ENCODE data around the gene ZNF536.

The ZNF536 gene

GRCh38 chr19:30570194-30570593, 198.0 kb downstream of the ZNF536 start:
- DNase-seq, result no peak

- no peak for DNase-seq
These were observed 205.4 kb downstream of the ZNF536 start for GRCh38 chr19:30577551-30578105.

- DNase-seq, result no peak
These were observed 207.2 kb downstream of the ZNF536 start for GRCh38 chr19:30579419-30579818.

GRCh38 chr19:30580673-30581072, 208.5 kb downstream of the ZNF536 start:
- no peak for DNase-seq

- no peak for DNase-seq
These were observed 211.9 kb downstream of the ZNF536 start for GRCh38 chr19:30584090-30584489.

- DNase-seq, result no peak
These were observed 215.7 kb downstream of the ZNF536 start for GRCh38 chr19:30587869-30588268.

GRCh38 chr19:30590596-30591229, 218.5 kb downstream of the ZNF536 start:
- no peak for DNase-seq

- no peak for DNase-seq
These were observed 221.2 kb downstream of the ZNF536 start for GRCh38 chr19:30593356-30593755.

- no peak for DNase-seq
These were observed 222.0 kb downstream of the ZNF536 start for GRCh38 chr19:30593975-30594745.

- DNase-seq, result no peak
These were observed 224.1 kb downstream of the ZNF536 start for GRCh38 chr19:30596268-30596667.

- DNase-seq, result no peak
These were observed 224.7 kb downstream of the ZNF536 start for GRCh38 chr19:30596813-30597399.

- no peak for DNase-seq
These were observed 226.5 kb downstream of the ZNF536 start for GRCh38 chr19:30598688-30599087.

- no peak for DNase-seq
These were observed 230.6 kb downstream of the ZNF536 start for GRCh38 chr19:30602661-30603350.

GRCh38 chr19:30604657-30605056, 232.5 kb downstream of the ZNF536 start:
- no peak for DNase-seq

GRCh38 chr19:30605333-30605732, 233.1 kb downstream of the ZNF536 start:
- no peak for DNase-seq

GRCh38 chr19:30606114-30607050, 234.2 kb downstream of the ZNF536 start:
- no peak for DNase-seq

Data from CD4-positive, alpha-beta T cell treated with Interleukin-1 beta for 1 hour (primary cell).